ENCODE data around the gene TNIP2. TPM values are rescaled to one million over a fixed set of nuclear protein-coding genes. Genes with fewer than 3 reads are reported as not detected.

TNIP2 gene
- 42.1 and 44.8 TPM in 2 replicates for total RNA-seq (2014; rRNA removed; shearing (Covaris generic))

DNA sequence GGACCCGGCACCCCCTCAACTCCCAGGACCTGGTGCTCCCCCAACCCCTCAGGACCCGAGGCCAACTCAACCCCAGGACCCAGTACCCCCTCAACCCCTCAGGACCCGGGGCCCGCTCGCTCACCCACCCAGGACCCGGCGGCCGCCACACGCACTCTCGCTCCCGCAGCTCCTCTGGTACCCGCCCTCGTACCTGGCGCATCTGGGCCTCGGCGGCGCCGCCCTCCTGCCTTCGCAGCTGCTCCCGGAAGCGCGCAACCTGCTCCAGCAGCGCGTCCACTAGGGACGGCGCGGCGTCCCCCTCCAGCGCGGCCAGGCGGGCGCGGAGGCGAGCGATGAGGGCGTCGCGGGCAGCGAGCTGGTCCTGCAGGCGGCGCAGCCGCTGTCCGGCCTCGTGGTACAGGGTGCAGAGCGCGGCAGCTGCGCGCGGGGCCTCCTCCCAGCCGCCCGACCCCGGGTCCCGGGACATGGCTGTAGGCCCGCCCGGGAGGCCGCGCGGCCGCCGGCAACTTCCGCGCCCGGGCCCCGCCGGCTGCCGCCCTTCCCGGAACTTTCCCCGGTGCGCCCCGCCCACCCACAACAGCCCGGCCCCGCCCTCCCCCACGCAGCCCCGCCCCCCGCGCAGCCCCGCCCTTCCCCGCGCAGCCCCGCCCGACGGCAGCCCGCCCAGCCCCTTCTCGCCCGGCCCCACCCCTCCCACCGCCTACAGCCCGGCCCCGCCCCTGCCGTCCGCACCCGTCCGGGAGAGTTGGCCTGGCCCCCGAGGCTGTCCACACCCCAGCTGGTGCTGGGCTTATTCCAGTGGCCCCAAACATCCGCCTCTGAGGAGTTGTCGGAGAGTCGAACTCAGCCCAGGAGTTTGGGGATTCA, at the start of gene TNIP2:
Gene TNIP2 (minus strand): TSS at position 516 of the 870 bp plus-strand sequence. CDS start 47 bp downstream, at position 469.

DNA sequence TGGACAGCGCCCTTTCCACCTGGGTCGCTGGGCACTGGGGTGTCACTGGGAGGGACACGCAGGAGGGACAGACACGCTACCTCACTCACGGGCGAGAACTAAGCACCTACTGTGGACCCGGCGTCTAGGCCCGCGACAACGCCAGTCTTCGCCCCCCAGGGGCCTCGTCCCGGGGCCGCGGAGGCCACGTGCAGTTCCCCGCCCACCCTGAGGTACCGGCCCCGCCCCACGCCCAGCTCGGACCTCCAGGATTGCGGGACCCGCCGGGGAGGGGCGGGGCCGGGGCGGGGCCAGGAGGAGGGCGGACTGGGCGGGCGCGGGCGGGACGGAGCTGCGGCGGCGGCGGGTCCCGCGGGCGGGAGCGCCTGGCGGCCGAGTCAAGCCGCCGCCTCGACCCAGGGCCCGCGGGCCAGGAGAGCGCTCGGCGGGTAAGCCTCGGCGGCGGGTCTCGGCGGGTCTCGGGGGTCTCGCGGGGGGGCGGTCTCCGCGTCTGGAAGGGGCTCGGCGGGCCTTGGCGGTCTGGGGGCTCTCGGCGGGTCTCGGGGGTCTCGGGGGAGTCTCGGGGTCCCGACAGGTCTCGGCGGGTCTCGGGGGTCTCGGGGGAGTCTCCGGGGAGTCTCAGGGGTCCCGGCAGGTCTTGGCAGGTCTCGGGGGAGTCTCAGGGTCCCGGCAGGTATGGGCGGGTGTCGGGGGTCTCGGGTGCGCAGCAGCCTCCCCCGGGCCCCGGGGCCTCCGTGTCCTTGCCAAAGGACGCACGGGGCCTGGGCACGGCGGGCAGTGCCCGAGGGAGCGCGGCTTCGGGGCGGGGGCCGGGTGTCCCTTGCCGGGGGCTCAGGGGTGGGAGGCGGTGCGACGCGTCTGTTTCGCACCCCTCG, 36.8 kb upstream of the TNIP2 start, which contains the start of gene SH3BP2:
Gene SH3BP2 (plus strand): TSS at position 375 of the 875 bp plus-strand sequence. CDS start 27,533 bp downstream, outside the sequence.

Other genes starting within 250 kb of the TNIP2 start
- gene FAM193A, start 219.7 kb downstream of the TNIP2 start, total RNA-seq (2014; rRNA removed; shearing (Covaris generic)), result 17.5 and 17.8 TPM in 2 replicates
- 35.8 and 36.5 TPM in 2 replicates for gene SH3BP2, start 36.7 kb upstream of the TNIP2 start, total RNA-seq (2014; rRNA removed; shearing (Covaris generic))
- 104 and 121 TPM in 2 replicates for gene ADD1, start 87.5 kb upstream of the TNIP2 start, total RNA-seq (2014; rRNA removed; shearing (Covaris generic))
- gene NOP14, start 207.1 kb upstream of the TNIP2 start, total RNA-seq (2014; rRNA removed; shearing (Covaris generic)), result 45.7 and 48.9 TPM in 2 replicates
- 3.2 and 4.0 TPM in 2 replicates for gene GRK4, start 207.2 kb upstream of the TNIP2 start, total RNA-seq (2014; rRNA removed; shearing (Covaris generic))